HepG2 (cell line): ENCODE measurements around the gene INSR. TPM values are rescaled to one million over a fixed set of nuclear protein-coding genes. Genes with fewer than 3 reads are reported as not detected.
A peak's percentile ranks its signal among the peaks of the same experiment; 100 is the strongest.

ENCODE experiments used
- ATRX ChIP-seq: sonication (generic); formaldehyde crosslinking; IDR thresholded peaks from 2 replicates; pipeline ENCODE4 v1.4.0; 2020; ENCODE audit warnings: missing genetic modification reagents, borderline replicate concordance
- DPF2 ChIP-seq: sonication (generic); formaldehyde crosslinking; IDR thresholded peaks from 2 replicates; pipeline ENCODE4 v1.4.0; 2020; ENCODE audit warnings: mild to moderate bottlenecking, low read depth, missing genetic modification reagents, borderline replicate concordance
- E2F1 ChIP-seq: sonication (generic); formaldehyde crosslinking; IDR thresholded peaks from 2 replicates; pipeline ENCODE4 v1.5.0; 2020; ENCODE audit warnings: missing genetic modification reagents
- FOXM1 ChIP-seq: sonication (generic); formaldehyde crosslinking; IDR thresholded peaks from 2 replicates; pipeline ENCODE4 v1.5.0; 2020; ENCODE audit warnings: missing genetic modification reagents
- HNRNPK ChIP-seq: fragments of 200-400 bp; formaldehyde crosslinking; IDR thresholded peaks from 2 replicates; pipeline ENCODE4 v1.6.1; 2018; ENCODE audit warnings: low read length, low read depth, moderate library complexity, mild to moderate bottlenecking; ENCODE audit not compliant: poor library complexity, severe bottlenecking
- IRF2 ChIP-seq: IDR thresholded peaks from 2 replicates; pipeline ENCODE4 v1.6.1; 2018; ENCODE audit warnings: missing genetic modification reagents, missing compliant biosample characterization
- LCORL ChIP-seq, 2 experiments: fragments of 450-650 bp in 1 of 2; sonication (generic) in 1 of 2; formaldehyde crosslinking in 1 of 2; IDR thresholded peaks; 2 replicates each; pipeline versions ENCODE4 v1.5.0 to v1.6.1; 2017 to 2020; ENCODE audit warnings: antibody characterized with exemption in 1 of 2, missing genetic modification reagents in 1 of 2
- MAX ChIP-seq: IDR thresholded peaks from 2 replicates; pipeline ENCODE4 v1.6.1; 2012; ENCODE audit warnings: inconsistent platforms
- MTF1 ChIP-seq: sonication (generic); formaldehyde crosslinking; IDR thresholded peaks from 2 replicates; pipeline ENCODE4 v1.5.0; 2020; ENCODE audit warnings: missing genetic modification reagents
- NCOA5 ChIP-seq: sonication (generic); formaldehyde crosslinking; IDR thresholded peaks from 2 replicates; pipeline ENCODE4 v1.4.0; 2020; ENCODE audit warnings: missing genetic modification reagents
- NR2F1 ChIP-seq, 2 experiments: fragments of 450-650 bp in 1 of 2; formaldehyde crosslinking in 1 of 2; IDR thresholded peaks; 2 replicates each; pipeline versions ENCODE4 v1.5.0 to v1.6.1; 2016 to 2020; ENCODE audit warnings: mild to moderate bottlenecking in 1 of 2, missing compliant biosample characterization in 1 of 2, missing genetic modification reagents in 1 of 2, moderate library complexity in 1 of 2
- ONECUT2 ChIP-seq: sonication (generic); formaldehyde crosslinking; IDR thresholded peaks from 2 replicates; pipeline ENCODE4 v1.4.0; 2020; ENCODE audit warnings: missing genetic modification reagents
- PCBP2 ChIP-seq: fragments of 200-400 bp; formaldehyde crosslinking; optimal IDR thresholded peaks from 2 replicates; pipeline ENCODE3; 2018; ENCODE audit warnings: low read length, low read depth; ENCODE audit not compliant: poor library complexity, severe bottlenecking
- PRPF4 ChIP-seq: fragments of 200-400 bp; formaldehyde crosslinking; IDR thresholded peaks from 2 replicates; pipeline ENCODE4 v1.6.1; 2016; ENCODE audit warnings: low read length, low read depth; ENCODE audit not compliant: poor library complexity, severe bottlenecking
- ZBTB39 ChIP-seq: sonication (generic); formaldehyde crosslinking; IDR thresholded peaks from 2 replicates; pipeline ENCODE4 v1.5.0; 2020; ENCODE audit warnings: missing genetic modification reagents
- ZFP82 ChIP-seq: sonication (generic); formaldehyde crosslinking; IDR thresholded peaks from 2 replicates; pipeline ENCODE4 v1.5.1; 2020; ENCODE audit warnings: mild to moderate bottlenecking, missing genetic modification reagents, borderline replicate concordance
- ZNF251 ChIP-seq: sonication (generic); formaldehyde crosslinking; IDR thresholded peaks from 2 replicates; pipeline ENCODE4 v1.9.0; 2021; ENCODE audit warnings: mild to moderate bottlenecking, missing genetic modification reagents
- ZNF296 ChIP-seq: sonication (generic); formaldehyde crosslinking; conservative IDR thresholded peaks from 2 replicates; pipeline ENCODE4 v1.5.0; 2020; ENCODE audit warnings: mild to moderate bottlenecking, missing genetic modification reagents
- ZNF550 ChIP-seq: sonication (generic); formaldehyde crosslinking; IDR thresholded peaks from 2 replicates; pipeline ENCODE4 v1.4.0; 2020; ENCODE audit warnings: mild to moderate bottlenecking, missing genetic modification reagents, borderline replicate concordance
- ZNF629 ChIP-seq: sonication (generic); formaldehyde crosslinking; conservative IDR thresholded peaks from 2 replicates; pipeline ENCODE4 v1.5.0; 2020; ENCODE audit warnings: missing genetic modification reagents
- ZNF672 ChIP-seq: sonication (generic); formaldehyde crosslinking; IDR thresholded peaks from 2 replicates; pipeline ENCODE4 v1.8.1; 2022; ENCODE audit warnings: missing genetic modification reagents
- ZNF710 ChIP-seq: sonication (generic); formaldehyde crosslinking; IDR thresholded peaks from 2 replicates; pipeline ENCODE4 v1.5.0; 2020; ENCODE audit warnings: mild to moderate bottlenecking, missing genetic modification reagents, borderline replicate concordance
- ZNF792 ChIP-seq: IDR thresholded peaks from 2 replicates; pipeline ENCODE4 v1.6.1; 2016
- ZSCAN22 ChIP-seq: sonication (generic); formaldehyde crosslinking; IDR thresholded peaks from 2 replicates; pipeline ENCODE4 v1.4.0; 2020; ENCODE audit warnings: mild to moderate bottlenecking, missing genetic modification reagents
- polyA plus RNA-seq, 8 experiments: library from polyadenylated mRNA; depleted of rRNA in 3 of 8; stranded (reverse) in 7 of 8; unstranded in 1 of 8; fragments of >200 nt; fragmentation: Illumina TruSeq in 4 of 8; extraction: Trizol in 4 of 8; gene quantifications; 2 replicates each; pipeline versions ENCODE4 v1.2.1 to v1.2.3, GENCODE V29; 2011 to 2016; ENCODE audit warnings: low read depth in 4 of 8, missing spikeins in 1 of 8, mixed read lengths in 1 of 8; ENCODE audit not compliant: insufficient read depth in 1 of 8
- total RNA-seq, 5 experiments: library from RNA; depleted of rRNA; stranded (reverse); fragments of >200 nt; fragmentation: Illumina TruSeq; extraction: Trizol; gene quantifications; 2 replicates each; pipeline ENCODE4 v1.2.3, GENCODE V29; 2016; ENCODE audit warnings: low read depth in 1 of 5

Gene INSR
- total and polyA plus RNA-seq, 2 of the 13 experiments (the other 11 are each of a cell fraction or from before 2014, with no cell fraction given), result 24.2 to 29.8 TPM

GRCh38 chr19:7197760-7198696 lies 96.2 kb downstream of the INSR start (continued):
- TF ChIP-seq LCORL (IDR thresholded peaks at IDR 0.05) (no peak), LCORL (CRISPR knock-in tag; IDR thresholded peaks at IDR 0.05) (0 out of 2 replicates have a peak, but pooled peaks have one; percentile 34), MTF1 (0 out of 2 replicates have a peak, but pooled peaks have one; percentile 39), ATRX (CRISPR knock-in tag) (no peak), PRPF4 (no peak), DPF2 (0 out of 2 replicates have a peak, but pooled peaks have one; percentile 44), IRF2 (CRISPR knock-in tag) (peak; percentile 47; the same call in 1 of the 2 replicates), ZNF629 (peak; percentile 7; the same call in 1 of the 2 replicates), ZNF251 (CRISPR knock-in tag) (no peak), ZFP82 (CRISPR knock-in tag) (no peak; the same call in 1 of the 2 replicates), MAX (peak; percentile 47), FOXM1 (no peak), ZBTB39 (CRISPR knock-in tag) (no peak; the same call in 1 of the 2 replicates), PCBP2 (no peak), ONECUT2 (CRISPR knock-in tag) (no peak), ZSCAN22 (CRISPR knock-in tag) (no peak), ZNF710 (peak; percentile 31; the same call in 1 of the 2 replicates), ZNF672 (CRISPR knock-in tag) (no peak), E2F1 (CRISPR knock-in tag) (0 out of 2 replicates have a peak, but pooled peaks have one; percentile 52), NCOA5 (CRISPR knock-in tag) (no peak), ZNF792 (CRISPR knock-in tag) (no peak), NR2F1 (CRISPR knock-in tag; IDR thresholded peaks at IDR 0.05) (no peak), ZNF550 (CRISPR knock-in tag) (no peak), HNRNPK (no peak), ZNF296 (no peak)
